NCI-H774 (cell line): ENCODE measurements around the gene TOX4.

Experiments used
- DNase-seq: peaks from one replicate; lab custom pipeline; 2025; lab: John Stamatoyannopoulos, UW

TOX4 gene

GRCh38 chr14:21503376-21503775 is 26.4 kb downstream of the TOX4 start:
- DNase-seq = no peak

- DNase-seq = no peak
Observed at GRCh38 chr14:21505012-21505553, 28.1 kb downstream of the TOX4 start.

GRCh38 chr14:21506557-21506956 is 29.6 kb downstream of the TOX4 start:
- DNase-seq = no peak

GRCh38 chr14:21509432-21510143 is 32.6 kb downstream of the TOX4 start:
- no peak for DNase-seq

DNA sequence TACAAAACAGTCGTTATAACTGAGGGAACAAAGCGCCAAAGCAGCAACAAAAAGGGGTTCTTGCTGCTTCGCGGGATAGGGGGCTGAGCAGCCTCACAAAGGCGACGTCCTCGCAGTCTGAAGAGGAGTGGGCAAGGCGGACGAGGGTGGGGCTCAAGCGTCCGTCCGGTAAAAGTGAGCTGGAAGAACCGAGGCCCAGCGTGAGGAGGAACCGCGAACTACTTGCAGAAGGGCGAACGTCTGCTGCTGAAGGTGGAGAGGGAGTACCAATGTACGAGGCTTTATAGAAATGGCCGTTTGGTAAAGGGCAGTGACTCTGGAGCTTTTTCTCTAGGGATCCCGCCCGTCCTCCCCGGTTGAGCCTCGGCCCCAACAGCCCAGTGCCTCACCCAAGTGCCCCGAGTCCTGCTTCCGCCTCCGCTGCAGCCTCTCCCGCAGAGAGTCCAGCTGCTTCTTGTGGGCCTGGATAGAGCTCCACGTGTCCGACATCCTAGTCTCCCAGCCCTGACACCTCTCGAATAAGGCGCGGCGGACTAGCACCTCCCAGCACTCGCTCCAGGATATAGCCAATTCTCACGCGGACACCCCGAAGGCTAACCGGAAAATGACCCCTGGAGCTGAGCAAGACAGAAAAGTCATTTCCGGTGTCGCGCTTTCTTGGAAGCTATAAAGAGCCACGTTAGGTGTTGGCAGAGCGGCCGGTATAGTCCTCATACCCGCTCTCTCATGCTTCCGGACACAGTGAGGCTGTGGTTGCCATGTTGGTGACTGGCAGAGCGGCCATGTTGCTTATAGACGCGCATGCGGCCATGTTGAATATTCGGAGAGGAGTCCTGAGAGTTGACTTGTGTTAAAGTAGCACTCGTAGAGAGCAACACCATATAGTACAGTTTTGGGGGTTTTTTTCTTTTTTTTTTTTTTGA is 34.0 kb downstream of the TOX4 start, which contains the start of gene METTL3:
Gene METTL3 (minus strand): TSS at position 606 of the 923 bp plus-strand sequence. CDS start 117 bp downstream, at position 489.
- DNase-seq = peak; percentile 98

DNA sequence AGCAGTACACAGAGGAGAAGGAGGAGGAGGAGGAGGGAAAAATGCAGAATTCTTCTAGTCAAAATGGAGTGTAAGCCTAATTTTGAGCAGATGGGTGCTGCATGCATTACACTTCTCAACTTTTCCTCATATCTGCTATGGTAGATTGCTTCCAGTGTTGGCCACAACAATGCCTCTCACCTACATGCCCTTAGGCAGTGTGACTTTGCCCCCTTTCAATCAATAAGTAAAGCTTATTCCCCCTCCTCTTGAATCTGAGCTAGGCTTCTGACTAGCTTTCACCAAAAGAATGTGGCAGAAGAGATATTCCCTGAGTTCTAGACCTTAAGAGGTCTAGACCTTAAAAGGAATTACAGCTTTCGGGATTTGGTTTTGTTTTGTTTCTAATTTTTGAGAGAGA is 37.3 kb downstream of the TOX4 start:
- DNase-seq = no peak

GRCh38 chr14:21518725-21519124 is 41.7 kb downstream of the TOX4 start:
- DNase-seq = no peak

DNA sequence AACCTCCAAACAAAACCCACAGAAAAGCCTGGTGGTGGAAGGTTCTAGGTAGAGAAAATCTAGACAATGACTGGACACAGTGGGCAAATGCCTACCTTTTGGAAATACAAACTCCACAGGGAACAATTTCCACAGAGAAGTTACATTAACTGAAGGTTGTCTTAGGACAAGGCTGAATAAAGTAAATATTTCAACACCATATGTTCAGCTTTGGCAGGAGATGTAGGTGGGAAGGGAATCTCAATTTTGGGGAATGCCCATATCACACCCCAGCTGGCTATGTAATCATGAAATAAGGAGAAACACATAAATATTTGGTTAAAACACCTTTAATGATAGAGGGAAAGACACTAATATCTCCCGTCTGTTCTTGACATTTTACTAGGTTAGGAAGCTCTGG is 43.8 kb downstream of the TOX4 start:
- DNase-seq = no peak

DNA sequence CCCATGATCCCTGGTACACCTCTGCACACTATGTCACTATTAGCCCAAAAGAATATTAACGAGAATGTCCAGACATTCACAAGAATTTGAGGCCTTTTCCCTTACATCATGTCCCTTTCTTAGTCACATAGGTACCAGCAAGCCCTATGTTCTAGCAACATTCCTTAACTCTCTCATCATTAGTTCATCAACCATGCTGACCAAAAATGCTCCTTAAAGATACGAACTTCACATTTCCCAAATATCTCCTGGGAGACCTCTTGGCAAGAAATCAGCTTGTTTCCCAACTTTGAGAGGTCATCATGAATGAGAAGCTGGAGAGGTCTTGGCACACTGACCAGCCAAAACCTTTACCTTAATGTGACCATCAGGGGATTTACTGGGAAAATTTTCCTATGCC is 44.5 kb downstream of the TOX4 start:
- DNase-seq = no peak

DNA sequence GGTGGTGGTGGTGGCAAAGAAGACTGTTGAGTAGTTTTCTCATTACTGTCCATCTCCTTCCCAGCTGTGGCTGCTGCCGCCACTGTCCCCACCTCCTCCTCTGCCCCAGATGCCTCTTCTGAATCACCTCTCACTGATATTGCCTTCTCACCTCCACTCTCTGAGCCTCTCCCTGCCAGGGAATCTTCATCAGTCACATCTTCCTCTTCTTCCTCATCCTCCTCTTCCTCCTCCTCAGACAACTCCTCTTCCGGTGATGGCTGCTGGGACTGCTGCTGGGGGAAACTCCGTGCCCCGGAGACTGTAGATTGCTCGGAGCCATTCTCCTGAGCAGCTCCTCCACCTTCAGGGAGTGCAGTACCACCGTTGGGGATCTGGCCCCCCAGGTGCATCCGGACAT is 46.2 kb downstream of the TOX4 start:
- DNase-seq = no peak

- DNase-seq = no peak
Observed at GRCh38 chr14:21524575-21525490, 47.8 kb downstream of the TOX4 start.

DNA sequence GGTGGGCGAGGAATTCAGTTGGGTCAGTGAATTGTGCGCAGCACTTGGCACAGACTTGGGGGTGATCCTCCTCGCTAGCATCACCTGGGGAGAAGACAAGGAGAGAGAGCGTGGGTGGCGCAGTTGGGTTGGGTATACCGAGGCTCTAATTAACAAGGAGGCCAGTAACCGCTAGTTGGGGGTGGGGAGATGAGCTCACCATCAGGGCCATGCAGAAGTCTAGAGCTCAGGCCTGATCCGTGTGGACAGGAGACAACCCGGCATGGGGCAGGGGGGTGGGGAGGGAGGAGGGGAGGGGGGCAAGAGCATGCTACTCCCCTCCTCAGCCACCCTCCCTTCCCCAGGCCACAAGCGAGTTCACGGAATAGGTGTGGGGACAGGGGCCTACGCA is 48.6 kb downstream of the TOX4 start:
- DNase-seq = no peak

DNA sequence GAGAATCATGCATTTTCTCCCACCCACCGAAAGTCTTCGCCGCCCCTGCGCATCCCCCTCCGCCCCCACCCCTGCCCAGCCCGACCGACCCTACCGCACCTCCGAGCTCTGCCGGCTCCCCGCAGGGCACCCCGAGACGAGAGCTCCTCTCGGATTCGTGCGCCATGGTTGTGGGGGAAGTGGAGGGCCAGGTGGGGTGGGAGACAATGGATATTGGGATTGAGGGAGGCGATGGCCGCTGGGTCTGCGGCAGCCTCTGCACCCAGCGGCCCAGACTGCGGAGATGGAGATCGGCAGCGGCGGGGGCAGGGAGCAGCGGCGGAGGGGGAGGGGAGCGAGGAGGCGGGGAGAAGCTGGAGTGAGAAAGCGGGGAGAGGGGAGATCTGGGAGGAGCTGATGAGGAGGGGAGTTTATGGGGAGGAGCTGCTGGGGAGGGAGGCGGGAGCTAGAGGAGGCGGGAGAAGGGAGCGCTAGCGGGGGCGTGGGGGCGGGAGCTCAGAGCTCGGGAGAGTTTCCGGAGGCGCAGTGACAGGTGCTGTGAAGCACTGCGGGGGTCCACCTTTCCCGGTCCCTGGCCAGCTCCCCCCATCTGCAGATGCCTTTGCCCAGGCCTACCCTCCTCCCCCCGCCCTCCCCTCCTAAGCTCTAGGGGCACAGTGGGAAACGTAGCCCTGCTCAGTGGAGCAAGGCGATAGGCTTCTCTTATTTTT is 49.1 kb downstream of the TOX4 start, which contains the start of gene SALL2:
Gene SALL2 (minus strand): TSS at position 385 of the 710 bp plus-strand sequence. CDS start 219 bp downstream, at position 166.
- DNase-seq = peak; percentile 90

- DNase-seq = peak; percentile 36
Observed at GRCh38 chr14:21526672-21527317, 49.8 kb downstream of the TOX4 start.

DNA sequence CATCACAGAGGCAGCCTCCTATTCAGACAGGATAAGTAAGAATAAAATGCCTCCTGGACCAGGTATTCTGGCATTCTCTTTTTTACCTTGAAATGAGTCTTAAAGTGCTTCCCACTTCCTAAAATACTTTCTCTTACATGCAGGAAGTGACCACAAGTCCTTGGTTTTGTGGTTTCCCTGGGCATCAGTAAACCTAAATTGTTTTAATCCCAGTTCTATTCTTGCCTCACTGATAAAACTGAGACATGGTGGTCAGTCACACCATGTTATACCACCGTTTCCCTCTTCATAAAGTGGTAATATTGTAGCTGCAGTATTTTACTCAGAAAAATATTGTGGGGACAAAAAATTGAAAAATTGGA is 50.3 kb downstream of the TOX4 start:
- no peak for DNase-seq

DNA sequence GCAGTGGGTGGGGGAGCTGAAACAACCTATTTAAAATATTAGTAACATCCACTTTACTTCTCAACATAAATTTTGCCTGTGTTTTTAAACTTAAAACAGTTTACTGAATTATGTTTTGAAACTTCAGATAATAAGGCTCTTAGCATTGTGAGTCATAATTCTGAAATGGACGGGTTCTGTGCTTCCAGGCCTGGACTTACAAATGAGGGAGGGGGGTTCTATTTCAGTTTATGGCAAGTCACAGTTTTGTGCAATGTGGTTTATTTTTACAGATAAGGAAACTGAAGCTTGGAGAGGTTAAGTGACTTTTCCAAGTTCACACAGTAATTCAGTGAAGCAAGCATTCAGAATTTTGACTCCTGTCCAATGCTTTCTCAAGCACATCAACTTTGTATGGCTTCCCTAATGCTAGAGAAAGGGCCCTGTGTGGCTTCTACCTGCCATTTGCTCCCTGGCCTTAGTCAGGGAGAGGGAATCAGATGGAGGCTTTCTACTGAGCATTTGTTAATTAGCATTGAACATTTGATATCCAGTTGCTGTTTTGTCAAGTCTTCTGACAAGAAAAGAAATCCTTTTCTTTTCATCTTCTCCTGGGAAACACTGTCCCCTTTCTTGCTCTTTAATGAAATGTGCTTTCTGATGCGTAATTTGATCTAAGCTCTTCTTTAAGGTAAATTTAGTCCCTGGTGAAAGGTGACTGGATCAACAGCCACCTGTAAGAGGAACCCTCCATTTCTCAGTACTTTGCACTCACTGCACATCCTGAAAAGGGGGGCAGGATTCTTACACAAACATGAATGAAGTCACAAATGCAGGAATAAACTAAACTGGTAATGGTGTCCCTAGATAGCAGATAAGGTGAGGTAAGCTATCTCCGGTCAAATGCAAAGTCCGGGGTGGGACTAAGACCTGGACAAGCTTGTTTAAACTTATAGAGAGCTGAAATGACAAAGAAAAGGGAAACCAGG is 51.7 kb downstream of the TOX4 start:
- no peak for DNase-seq

DNA sequence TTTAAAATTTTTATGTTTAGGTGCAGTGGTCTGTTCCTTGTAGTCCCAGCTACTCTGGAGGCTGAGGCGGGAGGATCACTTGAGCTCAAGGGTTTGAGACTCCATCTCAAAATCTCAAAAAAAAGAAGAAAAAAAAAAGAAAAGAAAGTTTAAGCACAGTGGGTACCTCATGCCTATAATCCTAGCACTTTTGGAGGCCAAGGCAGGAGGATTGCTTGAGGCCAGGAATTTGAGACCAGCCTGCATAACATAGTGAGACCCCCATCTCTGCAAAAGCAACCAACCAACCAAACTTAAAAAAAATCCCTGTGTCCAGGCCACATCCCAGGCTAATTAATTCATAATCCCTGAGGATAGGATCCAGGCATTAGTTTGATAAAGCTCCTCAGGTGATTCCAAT is 52.5 kb downstream of the TOX4 start:
- no peak for DNase-seq

- no peak for DNase-seq
Observed at GRCh38 chr14:21533294-21533693, 56.3 kb downstream of the TOX4 start.

DNA sequence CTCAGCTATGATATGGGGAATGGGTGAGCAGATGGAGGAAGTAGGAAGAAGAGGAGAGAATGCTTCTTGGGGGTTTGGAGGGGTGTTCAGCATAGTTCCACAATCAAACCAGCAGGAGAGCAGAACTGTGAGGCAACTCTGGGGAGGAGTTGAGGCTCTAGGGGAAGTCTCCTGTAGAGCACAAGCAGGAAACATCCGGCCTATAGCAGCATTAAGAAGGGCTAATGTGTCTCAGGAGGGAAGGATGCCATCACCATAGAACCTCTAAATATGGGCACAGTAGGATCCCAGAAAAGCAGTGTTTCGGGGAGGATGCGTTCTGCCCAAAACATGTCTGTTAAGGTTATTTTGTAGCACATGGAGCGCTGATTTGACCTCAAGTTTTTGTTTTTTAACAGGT is 57.6 kb downstream of the TOX4 start:
- DNase-seq = no peak
